ENCODE results near the gene TTC7B. TPM values are rescaled to one million over a fixed set of nuclear protein-coding genes. Genes with fewer than 3 reads are reported as not detected.

TTC7B gene
- total and polyA plus RNA-seq, 2 experiments from 2014 or later, result 7.9 to 28.6 TPM

DNA sequence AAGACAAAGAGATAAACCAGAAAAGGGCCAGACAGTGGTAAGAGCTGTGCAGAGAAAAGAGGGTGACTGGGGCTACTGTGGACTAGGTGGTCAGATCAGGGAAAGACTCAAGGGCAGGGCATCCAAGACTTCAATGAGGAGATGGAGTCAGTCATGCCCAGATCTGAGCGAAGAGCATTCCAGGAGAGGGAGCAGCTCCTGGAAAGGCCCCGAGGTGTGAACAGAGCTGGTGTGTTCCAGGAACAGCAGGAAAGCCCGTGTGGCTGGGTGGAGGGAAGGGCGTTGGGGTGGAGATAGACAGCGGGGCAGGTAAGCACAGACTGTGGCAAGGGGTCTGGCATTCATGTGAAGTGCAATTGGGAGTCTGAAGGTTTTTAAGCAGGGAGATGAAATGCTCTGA, 16.8 kb downstream of the TTC7B start:
- no peaks in the 10 kb centered on the region for H3K4me1 ChIP-seq (ENCODE audit: insufficient read depth)
- H3K27ac Mint-ChIP-seq, result no peak overlapping the region

More for the DNA sequence above, 16.8 kb downstream of the TTC7B start:
- Histone ChIP-seq H4K20me1 (replicated peaks; ENCODE audit: insufficient read depth) (no peaks in the 10 kb centered on the region), H3F3A (replicated peaks; ENCODE audit: low read depth) (no peaks in the 10 kb centered on the region), H3K27ac (ENCODE audit: low read depth) (no peak overlapping the region), H3K27me3 (ENCODE audit: insufficient read depth) (no peaks in the 10 kb centered on the region), H3K79me2 (replicated peaks; ENCODE audit: insufficient read depth) (no peaks in the 10 kb centered on the region), H3K4me2 (no peak overlapping the region), H2AFZ (no peak overlapping the region), H3K4me3 (no peak overlapping the region), H3K9me2 (ENCODE audit: insufficient read depth) (no peaks in the 10 kb centered on the region), H3K36me3 (ENCODE audit: insufficient read depth) (no peaks in the 10 kb centered on the region)
- H3K27me3 Mint-ChIP-seq (ENCODE audit: insufficient read depth, low read depth, poor library complexity), result peaks cover 6% of the 10 kb centered on the region
- no peak for TF ChIP-seq ZNF462 (CRISPR knock-in tag; IDR thresholded peaks at IDR 0.05)
- TF ChIP-seq JUNB (IDR thresholded peaks at IDR 0.05; ENCODE audit: unreplicated experiment), result no peak
- no peak for TF ChIP-seq EZH2phosphoT487 (IDR thresholded peaks at IDR 0.05; ENCODE audit: unreplicated experiment)
- TF ChIP-seq POLR2AphosphoS5 (IDR thresholded peaks at IDR 0.05; ENCODE audit: low read depth), result no peak
- no peak for TF ChIP-seq STAT1 (IDR thresholded peaks at IDR 0.05; ENCODE audit: unreplicated experiment)
- TF ChIP-seq, protein P1, sequence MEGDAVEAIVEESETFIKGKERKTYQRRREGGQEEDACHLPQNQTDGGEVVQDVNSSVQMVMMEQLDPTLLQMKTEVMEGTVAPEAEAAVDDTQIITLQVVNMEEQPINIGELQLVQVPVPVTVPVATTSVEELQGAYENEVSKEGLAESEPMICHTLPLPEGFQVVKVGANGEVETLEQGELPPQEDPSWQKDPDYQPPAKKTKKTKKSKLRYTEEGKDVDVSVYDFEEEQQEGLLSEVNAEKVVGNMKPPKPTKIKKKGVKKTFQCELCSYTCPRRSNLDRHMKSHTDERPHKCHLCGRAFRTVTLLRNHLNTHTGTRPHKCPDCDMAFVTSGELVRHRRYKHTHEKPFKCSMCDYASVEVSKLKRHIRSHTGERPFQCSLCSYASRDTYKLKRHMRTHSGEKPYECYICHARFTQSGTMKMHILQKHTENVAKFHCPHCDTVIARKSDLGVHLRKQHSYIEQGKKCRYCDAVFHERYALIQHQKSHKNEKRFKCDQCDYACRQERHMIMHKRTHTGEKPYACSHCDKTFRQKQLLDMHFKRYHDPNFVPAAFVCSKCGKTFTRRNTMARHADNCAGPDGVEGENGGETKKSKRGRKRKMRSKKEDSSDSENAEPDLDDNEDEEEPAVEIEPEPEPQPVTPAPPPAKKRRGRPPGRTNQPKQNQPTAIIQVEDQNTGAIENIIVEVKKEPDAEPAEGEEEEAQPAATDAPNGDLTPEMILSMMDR (conservative IDR thresholded peaks at IDR 0.05; ENCODE audit: low read depth in 2 of 2), result no peak
- TF ChIP-seq ZNF114 (CRISPR knock-in tag; IDR thresholded peaks at IDR 0.05), result no peak
- no peak for TF ChIP-seq EZH2 (IDR thresholded peaks at IDR 0.05; ENCODE audit: low read depth, unreplicated experiment)
- TF ChIP-seq ZNF331 (CRISPR knock-in tag; IDR thresholded peaks at IDR 0.05; ENCODE audit: low read depth), result no peak
- TF ChIP-seq, protein P2, sequence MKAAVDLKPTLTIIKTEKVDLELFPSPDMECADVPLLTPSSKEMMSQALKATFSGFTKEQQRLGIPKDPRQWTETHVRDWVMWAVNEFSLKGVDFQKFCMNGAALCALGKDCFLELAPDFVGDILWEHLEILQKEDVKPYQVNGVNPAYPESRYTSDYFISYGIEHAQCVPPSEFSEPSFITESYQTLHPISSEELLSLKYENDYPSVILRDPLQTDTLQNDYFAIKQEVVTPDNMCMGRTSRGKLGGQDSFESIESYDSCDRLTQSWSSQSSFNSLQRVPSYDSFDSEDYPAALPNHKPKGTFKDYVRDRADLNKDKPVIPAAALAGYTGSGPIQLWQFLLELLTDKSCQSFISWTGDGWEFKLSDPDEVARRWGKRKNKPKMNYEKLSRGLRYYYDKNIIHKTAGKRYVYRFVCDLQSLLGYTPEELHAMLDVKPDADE (IDR thresholded peaks at IDR 0.05), result no peak
- no peak for TF ChIP-seq REST (IDR thresholded peaks at IDR 0.05; ENCODE audit: unreplicated experiment)
- no peak for TF ChIP-seq CREB1 (CRISPR knock-in tag; IDR thresholded peaks at IDR 0.05; ENCODE audit: low read depth)
- TF ChIP-seq NANOG (IDR thresholded peaks at IDR 0.05; ENCODE audit: borderline replicate concordance), result no peak
- no peaks in the 10 kb centered on the region for H3K36me3 Mint-ChIP-seq (ENCODE audit: low read depth)
- DNase-seq (ENCODE audit: low spot score) (no peak), ATAC-seq (no peak)
- peaks cover 23% of the 10 kb centered on the region for H3K4me1 Mint-ChIP-seq
- no peaks in the 10 kb centered on the region; the same call in 2 of the 3 replicates for H3K9me3 Mint-ChIP-seq
- H3K4me3 Mint-ChIP-seq, result no peak overlapping the region

All from GM23338 (cell line).